Rectal smooth muscle tissue (tissue), 1 donor: ENCODE measurements around the gene RGS5.
A peak's percentile ranks its signal among the peaks of the same experiment; 100 is the strongest.

Experiments used
- H3K27ac ChIP-seq: one replicate; pipeline ENCODE4 v1.7.0; 2013; ENCODE audit warnings: low read depth, low read length, inconsistent platforms
- H3K27me3 ChIP-seq: one replicate; pipeline ENCODE4 v1.7.0; 2013; ENCODE audit warnings: low read length; ENCODE audit not compliant: control insufficient read depth, insufficient read depth
- H3K36me3 ChIP-seq: one replicate; pipeline ENCODE4 v1.7.0; 2013; ENCODE audit warnings: low read length; ENCODE audit not compliant: control insufficient read depth, insufficient read depth
- H3K4me1 ChIP-seq: one replicate; pipeline ENCODE4 v1.7.0; 2013; ENCODE audit warnings: low read length; ENCODE audit not compliant: control insufficient read depth, insufficient read depth
- H3K4me3 ChIP-seq: one replicate; pipeline ENCODE4 v1.7.0; 2013; ENCODE audit warnings: low read length
- H3K9ac ChIP-seq: one replicate; pipeline ENCODE4 v1.7.0; 2013; ENCODE audit warnings: low read length

The RGS5 gene

GRCh38 chr1:163205513-163205912, 2.8 kb upstream of the RGS5 start:
- no peaks in the 10 kb centered on the region for H3K36me3 ChIP-seq
- H3K27ac ChIP-seq = no peak overlapping the region
- no peak overlapping the region for H3K4me3 ChIP-seq

GRCh38 chr1:163203561-163203960, 845 bp upstream of the RGS5 start:
- Histone ChIP-seq H3K9ac (no peak overlapping the region), H3K27me3 (no peaks in the 10 kb centered on the region), H3K27ac (no peak overlapping the region), H3K4me1 (no peaks in the 10 kb centered on the region), H3K4me3 (no peak overlapping the region), H3K36me3 (no peaks in the 10 kb centered on the region)

More at GRCh38 chr1:163205513-163205912, 2.8 kb upstream of the RGS5 start:
- Histone ChIP-seq H3K27me3 (no peaks in the 10 kb centered on the region), H3K4me1 (no peaks in the 10 kb centered on the region), H3K9ac (no peak overlapping the region)

- Histone ChIP-seq H3K4me3 (peak overlapping the region; percentile 45), H3K27ac (no peak overlapping the region)
Observed at GRCh38 chr1:163201906-163202305, 810 bp downstream of the RGS5 start.

GRCh38 chr1:163197022-163197421, 5.7 kb downstream of the RGS5 start:
- Histone ChIP-seq H3K36me3 (no peaks in the 10 kb centered on the region), H3K9ac (no peak overlapping the region), H3K4me1 (no peaks in the 10 kb centered on the region), H3K27me3 (no peaks in the 10 kb centered on the region), H3K27ac (no peak overlapping the region), H3K4me3 (no peak overlapping the region)

More at GRCh38 chr1:163201906-163202305, 810 bp downstream of the RGS5 start:
- Histone ChIP-seq H3K9ac (no peak overlapping the region), H3K4me1 (no peaks in the 10 kb centered on the region), H3K36me3 (no peaks in the 10 kb centered on the region), H3K27me3 (no peaks in the 10 kb centered on the region)

- Histone ChIP-seq H3K36me3 (no peaks in the 10 kb centered on the region), H3K4me3 (no peak overlapping the region), H3K4me1 (no peaks in the 10 kb centered on the region), H3K9ac (no peak overlapping the region), H3K27me3 (no peaks in the 10 kb centered on the region), H3K27ac (no peak overlapping the region)
Observed at GRCh38 chr1:163196449-163196787, 6.3 kb downstream of the RGS5 start.

GRCh38 chr1:163195728-163196448, 6.8 kb downstream of the RGS5 start:
- no peak overlapping the region for H3K9ac ChIP-seq
- H3K36me3 ChIP-seq = no peaks in the 10 kb centered on the region
- H3K4me1 ChIP-seq = no peaks in the 10 kb centered on the region
- no peak overlapping the region for H3K27ac ChIP-seq
- H3K4me3 ChIP-seq = no peak overlapping the region
- no peaks in the 10 kb centered on the region for H3K27me3 ChIP-seq

- Histone ChIP-seq H3K4me3 (no peak overlapping the region), H3K36me3 (no peaks in the 10 kb centered on the region), H3K27ac (no peak overlapping the region), H3K4me1 (no peaks in the 10 kb centered on the region), H3K9ac (no peak overlapping the region), H3K27me3 (no peaks in the 10 kb centered on the region)
Observed at GRCh38 chr1:163191301-163191700, 11.4 kb downstream of the RGS5 start.

- Histone ChIP-seq H3K27me3 (no peaks in the 10 kb centered on the region), H3K4me3 (no peak overlapping the region), H3K9ac (no peak overlapping the region), H3K36me3 (no peaks in the 10 kb centered on the region), H3K4me1 (no peaks in the 10 kb centered on the region), H3K27ac (no peak overlapping the region)
Observed at GRCh38 chr1:163188947-163189346, 13.8 kb downstream of the RGS5 start.

- Histone ChIP-seq H3K4me1 (no peaks in the 10 kb centered on the region), H3K9ac (no peak overlapping the region), H3K4me3 (no peak overlapping the region), H3K36me3 (no peaks in the 10 kb centered on the region), H3K27me3 (no peaks in the 10 kb centered on the region), H3K27ac (no peak overlapping the region)
Observed at GRCh38 chr1:163187849-163188248, 14.9 kb downstream of the RGS5 start.

GRCh38 chr1:163186862-163187261, 15.9 kb downstream of the RGS5 start:
- no peaks in the 10 kb centered on the region for H3K4me1 ChIP-seq

GRCh38 chr1:163182330-163182949, 20.3 kb downstream of the RGS5 start:
- Histone ChIP-seq H3K4me1 (peaks cover 8% of the 10 kb centered on the region), H3K4me3 (no peak overlapping the region), H3K27ac (no peak overlapping the region), H3K9ac (no peak overlapping the region), H3K27me3 (no peaks in the 10 kb centered on the region), H3K36me3 (no peaks in the 10 kb centered on the region)

More at GRCh38 chr1:163186862-163187261, 15.9 kb downstream of the RGS5 start:
- no peak overlapping the region for H3K4me3 ChIP-seq
- H3K27me3 ChIP-seq = no peaks in the 10 kb centered on the region
- H3K9ac ChIP-seq = no peak overlapping the region
- no peak overlapping the region for H3K27ac ChIP-seq
- H3K36me3 ChIP-seq = no peaks in the 10 kb centered on the region

- Histone ChIP-seq H3K4me1 (peaks cover 11% of the 10 kb centered on the region), H3K36me3 (no peaks in the 10 kb centered on the region), H3K27ac (peak overlapping the region; percentile 76)
Observed at GRCh38 chr1:163178628-163179027, 24.1 kb downstream of the RGS5 start.

GRCh38 chr1:163176797-163177196, 25.9 kb downstream of the RGS5 start:
- Histone ChIP-seq H3K27me3 (no peaks in the 10 kb centered on the region), H3K36me3 (no peaks in the 10 kb centered on the region), H3K4me3 (no peak overlapping the region), H3K27ac (no peak overlapping the region), H3K9ac (no peak overlapping the region), H3K4me1 (peaks cover 23% of the 10 kb centered on the region)

More at GRCh38 chr1:163178628-163179027, 24.1 kb downstream of the RGS5 start:
- Histone ChIP-seq H3K4me3 (no peak overlapping the region), H3K27me3 (no peaks in the 10 kb centered on the region), H3K9ac (no peak overlapping the region)
